SK-N-SH treated with all-trans-retinoic acid at 6 μM for 48 hours (cell line): Measurements from ENCODE around the gene LMBR1.

Experiments
- ARNTL ChIP-seq: fragments of 450-650 bp; formaldehyde crosslinking; IDR thresholded peaks from 2 replicates; pipeline ENCODE4 v1.5.0; 2020; ENCODE audit warnings: low read depth, mild to moderate bottlenecking, moderate library complexity, borderline replicate concordance
- CREB5 ChIP-seq: fragments of 250-450 bp; sonication (Bioruptor Pico); IDR thresholded peaks from 2 replicates; pipeline ENCODE4 v1.5.1; 2020; ENCODE audit warnings: low read depth, mild to moderate bottlenecking, moderate library complexity
- PATZ1 ChIP-seq: fragments of 250-450 bp; sonication (Bioruptor Pico); IDR thresholded peaks from 2 replicates; pipeline ENCODE4 v1.8.0; 2020; ENCODE audit warnings: mild to moderate bottlenecking, moderate library complexity, borderline replicate concordance
- RARB ChIP-seq: fragments of 250-450 bp; sonication (Bioruptor Pico); IDR thresholded peaks from 2 replicates; pipeline ENCODE4 v1.8.0; 2021; ENCODE audit warnings: mild to moderate bottlenecking, moderate library complexity
- SNAI2 ChIP-seq: fragments of 250-450 bp; sonication (Bioruptor Pico); IDR thresholded peaks from 2 replicates; pipeline ENCODE4 v1.5.0; 2020; ENCODE audit warnings: mild to moderate bottlenecking, moderate library complexity
- ZC3H10 ChIP-seq: fragments of 250-450 bp; sonication (Bioruptor Pico); IDR thresholded peaks from 2 replicates; pipeline ENCODE4 v1.5.1; 2021; ENCODE audit warnings: mild to moderate bottlenecking, moderate library complexity
- ZFP3 ChIP-seq: fragments of 250-450 bp; sonication (Bioruptor Pico); IDR thresholded peaks from 2 replicates; pipeline ENCODE4 v1.5.0; 2020; ENCODE audit warnings: mild to moderate bottlenecking, moderate library complexity
- ZFP30 ChIP-seq: fragments of 450-650 bp; formaldehyde crosslinking; IDR thresholded peaks from 2 replicates; pipeline ENCODE4 v1.5.0; 2022; ENCODE audit warnings: mild to moderate bottlenecking, moderate library complexity
- ZNF8 ChIP-seq: fragments of 450-650 bp; formaldehyde crosslinking; IDR thresholded peaks from 2 replicates; pipeline ENCODE4 v1.5.0; 2020; ENCODE audit warnings: mild to moderate bottlenecking, moderate library complexity

GRCh38 chr7:156668130-156668741, 224.7 kb downstream of the LMBR1 start:
- no peak for TF ChIP-seq CREB5 (CRISPR knock-in tag)
- no peak for TF ChIP-seq ARNTL
- no peak for TF ChIP-seq ZC3H10 (CRISPR knock-in tag)
- TF ChIP-seq PATZ1 (CRISPR knock-in tag): no peak
- no peak for TF ChIP-seq ZFP3 (CRISPR knock-in tag)
- no peak for TF ChIP-seq RARB (CRISPR knock-in tag)
- no peak for TF ChIP-seq ZNF8
- no peak for TF ChIP-seq ZFP30 (CRISPR knock-in tag)
- no peak for TF ChIP-seq SNAI2
